Urothelium cell line (cell line): Measurements from ENCODE around the gene STIM2.
"Not testable (repeated sequence)": the region's sequence is repeated elsewhere in the genome, so short reads cannot be mapped to it uniquely, and the experiment has no call there.

ENCODE experiments used
- DNase-seq: peaks from one replicate; pipeline ENCODE4 v3.0.0; 2011; ENCODE audit warnings: low spot score, mixed read lengths
- FAIRE-seq: peaks from 2 replicates; lab custom pipeline; 2011; peaks lifted over from hg19 to GRCh38; lab: Jason Lieb, UNC

STIM2 gene

GRCh38 chr4:26866781-26867180, 6.1 kb downstream of the STIM2 start:
- FAIRE-seq: no peak
- no peak for DNase-seq

- FAIRE-seq (no peak), DNase-seq (no peak)
Measured at GRCh38 chr4:26867914-26868684, 7.5 kb downstream of the STIM2 start.

- no peak for FAIRE-seq
- DNase-seq: no peak
Measured at GRCh38 chr4:26870576-26871262, 10.1 kb downstream of the STIM2 start.

GRCh38 chr4:26871611-26872010, 11.0 kb downstream of the STIM2 start:
- DNase-seq (no peak), FAIRE-seq (no peak)

GRCh38 chr4:26873391-26874026, 12.9 kb downstream of the STIM2 start:
- no peak for FAIRE-seq
- no peak for DNase-seq

- no peak for FAIRE-seq
- no peak for DNase-seq
Measured at GRCh38 chr4:26874110-26874509, 13.5 kb downstream of the STIM2 start.

GRCh38 chr4:26877406-26877805, 16.8 kb downstream of the STIM2 start:
- DNase-seq: no peak
- FAIRE-seq: no peak

GRCh38 chr4:26877961-26878360, 17.3 kb downstream of the STIM2 start:
- no peak for FAIRE-seq
- DNase-seq: no peak

- FAIRE-seq (no peak), DNase-seq (no peak)
Measured at GRCh38 chr4:26878794-26879391, 18.3 kb downstream of the STIM2 start.

- FAIRE-seq: no peak
- DNase-seq: no peak
Measured at GRCh38 chr4:26879805-26880204, 19.2 kb downstream of the STIM2 start.

GRCh38 chr4:26884026-26884425, 23.4 kb downstream of the STIM2 start:
- FAIRE-seq: no peak
- DNase-seq: no peak

- DNase-seq (no peak), FAIRE-seq (no peak)
Measured at GRCh38 chr4:26884486-26884988, 23.9 kb downstream of the STIM2 start.

- no peak for DNase-seq
Measured at GRCh38 chr4:26885912-26886274, 25.3 kb downstream of the STIM2 start.

GRCh38 chr4:26887143-26887542, 26.5 kb downstream of the STIM2 start:
- FAIRE-seq: no peak

More at GRCh38 chr4:26885912-26886274, 25.3 kb downstream of the STIM2 start:
- no peak for FAIRE-seq

GRCh38 chr4:26887809-26888208, 27.2 kb downstream of the STIM2 start:
- FAIRE-seq: no peak
- DNase-seq: no peak

More at GRCh38 chr4:26887143-26887542, 26.5 kb downstream of the STIM2 start:
- no peak for DNase-seq

GRCh38 chr4:26889356-26889755, 28.7 kb downstream of the STIM2 start:
- DNase-seq: no peak
- FAIRE-seq: no peak

- FAIRE-seq (no peak), DNase-seq (no peak)
Measured at GRCh38 chr4:26891054-26891453, 30.4 kb downstream of the STIM2 start.

- FAIRE-seq: no peak
- no peak for DNase-seq
Measured at GRCh38 chr4:26891867-26892266, 31.2 kb downstream of the STIM2 start.

GRCh38 chr4:26892480-26893150, 32.0 kb downstream of the STIM2 start:
- FAIRE-seq (no peak), DNase-seq (no peak)

- FAIRE-seq (no peak), DNase-seq (no peak)
Measured at GRCh38 chr4:26893491-26893890, 32.9 kb downstream of the STIM2 start.

GRCh38 chr4:26894881-26895280, 34.2 kb downstream of the STIM2 start:
- FAIRE-seq, DNase-seq: not testable (repeated sequence)
